H9 (cell line): Measurements from ENCODE around the gene C2CD4A. TPM values are rescaled to one million over a fixed set of nuclear protein-coding genes. Genes with fewer than 3 reads are reported as not detected.

Experiments
- DNase-seq: peaks from one replicate; pipeline ENCODE4 v3.0.0-alpha.2; 2017
- H2AFZ ChIP-seq: one replicate; pipeline ENCODE4 v1.6.1; 2013; ENCODE audit warnings: mild to moderate bottlenecking, low read length, control low read depth, moderate library complexity
- H2AK5ac ChIP-seq: 2 replicates; pipeline ENCODE4 v1.6.1; 2013; ENCODE audit warnings: low read length, control low read depth, mixed read lengths; ENCODE audit not compliant: insufficient read length
- H2BK120ac ChIP-seq: one replicate; pipeline ENCODE4 v1.6.1; 2013; ENCODE audit warnings: low read depth, mild to moderate bottlenecking, low read length, control low read depth, inconsistent platforms; ENCODE audit not compliant: poor library complexity, severe bottlenecking
- H2BK12ac ChIP-seq: 2 replicates; pipeline ENCODE4 v1.6.1; 2013; ENCODE audit warnings: low read length, control low read depth, mixed read lengths, low read depth; ENCODE audit not compliant: insufficient read length
- H2BK15ac ChIP-seq: 2 replicates; pipeline ENCODE4 v1.6.1; 2013; ENCODE audit warnings: low read depth, low read length, control low read depth
- H2BK20ac ChIP-seq: one replicate; pipeline ENCODE4 v1.6.1; 2013; ENCODE audit warnings: low read depth, mild to moderate bottlenecking, low read length, control low read depth, inconsistent platforms; ENCODE audit not compliant: poor library complexity, severe bottlenecking
- H2BK5ac ChIP-seq: 2 replicates; pipeline ENCODE4 v1.6.1; 2013; ENCODE audit warnings: low read length, control low read depth, mixed read lengths; ENCODE audit not compliant: insufficient read length
- H3K14ac ChIP-seq: 2 replicates; pipeline ENCODE4 v1.6.1; 2013; ENCODE audit warnings: low read length, control low read depth; ENCODE audit not compliant: insufficient read depth
- H3K18ac ChIP-seq: 2 replicates; pipeline ENCODE4 v1.6.1; 2013; ENCODE audit warnings: low read depth, mild to moderate bottlenecking, mixed read lengths, low read length, control low read depth; ENCODE audit not compliant: insufficient read length
- H3K23ac ChIP-seq: 2 replicates; pipeline ENCODE4 v1.6.1; 2013; ENCODE audit warnings: low read length, control low read depth, mixed read lengths, low read depth; ENCODE audit not compliant: insufficient read length
- H3K23me2 ChIP-seq: 2 replicates; pipeline ENCODE4 v1.6.1; 2013; ENCODE audit warnings: low read depth, mild to moderate bottlenecking, mixed read lengths, low read length, control low read depth; ENCODE audit not compliant: insufficient read length, poor library complexity, severe bottlenecking
- H3K27ac ChIP-seq: 2 replicates; pipeline ENCODE4 v1.5.1; 2013; ENCODE audit warnings: low read length, control low read depth, mixed read lengths, low read depth; ENCODE audit not compliant: insufficient read length
- H3K27me3 ChIP-seq: 2 replicates; pipeline ENCODE4 v1.6.1; 2013; ENCODE audit warnings: low read length, control low read depth, inconsistent platforms; ENCODE audit not compliant: insufficient read depth
- H3K4ac ChIP-seq: 2 replicates; pipeline ENCODE4 v1.6.1; 2013; ENCODE audit warnings: low read depth, mild to moderate bottlenecking, control low read depth, inconsistent platforms, low read length, moderate library complexity
- H3K4me1 ChIP-seq: 2 replicates; pipeline ENCODE4 v1.6.1; 2013; ENCODE audit warnings: low read length, control low read depth, inconsistent platforms; ENCODE audit not compliant: insufficient read depth
- H3K4me2 ChIP-seq: 2 replicates; pipeline ENCODE4 v1.6.1; 2013; ENCODE audit warnings: low read length, control low read depth, mixed read lengths; ENCODE audit not compliant: insufficient read length, insufficient read depth
- H3K56ac ChIP-seq: 2 replicates; pipeline ENCODE4 v1.6.1; 2013; ENCODE audit warnings: low read depth, mild to moderate bottlenecking, mixed read lengths, low read length, control low read depth; ENCODE audit not compliant: insufficient read length
- H3K79me1 ChIP-seq: 2 replicates; pipeline ENCODE4 v1.6.1; 2013; ENCODE audit warnings: low read depth, mild to moderate bottlenecking, moderate library complexity, low read length, control low read depth, inconsistent platforms; ENCODE audit not compliant: insufficient read depth, poor library complexity, severe bottlenecking
- H3K79me2 ChIP-seq: 2 replicates; pipeline ENCODE4 v1.6.1; 2013; ENCODE audit warnings: low read length, control low read depth, inconsistent platforms; ENCODE audit not compliant: insufficient read depth
- H3K9ac ChIP-seq: 2 replicates; pipeline ENCODE4 v1.6.1; 2013; ENCODE audit warnings: low read length, control low read depth, mixed read lengths; ENCODE audit not compliant: insufficient read length; ENCODE audit errors: extremely low read depth
- H3K9me3 ChIP-seq: one replicate; pipeline ENCODE4 v1.6.1; 2013; ENCODE audit warnings: low read depth, low read length, inconsistent platforms; ENCODE audit not compliant: control insufficient read depth
- H3T11ph ChIP-seq: one replicate; pipeline ENCODE4 v1.6.1; 2013; ENCODE audit warnings: mild to moderate bottlenecking, low read length, control low read depth, inconsistent platforms
- H4K20me1 ChIP-seq: one replicate; pipeline ENCODE4 v1.6.1; 2013; ENCODE audit not compliant: control insufficient read depth, insufficient read length, insufficient read depth
- H4K5ac ChIP-seq: 2 replicates; pipeline ENCODE4 v1.6.1; 2013; ENCODE audit warnings: low read depth, mild to moderate bottlenecking, mixed read lengths, low read length, control low read depth; ENCODE audit not compliant: insufficient read length
- H4K8ac ChIP-seq: replicated peaks from 2 replicates; pipeline ENCODE4 v1.6.1; 2013; ENCODE audit warnings: low read length, control low read depth, mixed read lengths, low read depth; ENCODE audit not compliant: insufficient read length
- H4K91ac ChIP-seq: 2 replicates; pipeline ENCODE4 v1.6.1; 2013; ENCODE audit warnings: low read depth, mild to moderate bottlenecking, moderate library complexity, mixed read lengths, low read length, control low read depth; ENCODE audit not compliant: insufficient read length
- H3K27ac Mint-ChIP-seq, 3 experiments: 2 replicates in 2 of 3; 3 replicates in 1 of 3; pipeline ENCODE4 v1.8.0; 2020 to 2021; ENCODE audit warnings: mixed read lengths in 3 of 3, mild to moderate bottlenecking in 1 of 3, moderate library complexity in 1 of 3
- H3K27me3 Mint-ChIP-seq: 2 replicates; pipeline ENCODE4 v1.8.0; 2021; ENCODE audit warnings: low read depth, mild to moderate bottlenecking, moderate library complexity, mixed read lengths
- H3K36me3 Mint-ChIP-seq, 3 experiments: 2 replicates in 2 of 3; 3 replicates in 1 of 3; pipeline ENCODE4 v1.8.0; 2020 to 2021; ENCODE audit warnings: low read depth in 3 of 3, mixed read lengths in 3 of 3; ENCODE audit not compliant: insufficient read depth in 1 of 3
- H3K4me1 Mint-ChIP-seq, 2 experiments: 2 replicates each; pipeline ENCODE4 v1.8.0; 2020; ENCODE audit warnings: mixed read lengths in 2 of 2
- H3K4me3 Mint-ChIP-seq, 2 experiments: 2 replicates in 1 of 2; 3 replicates in 1 of 2; pipeline ENCODE4 v1.8.0; 2020 to 2021; ENCODE audit warnings: mild to moderate bottlenecking in 2 of 2, mixed read lengths in 2 of 2, moderate library complexity in 1 of 2
- H3K9me3 Mint-ChIP-seq, 2 experiments: 2 replicates in 1 of 2; 3 replicates in 1 of 2; pipeline ENCODE4 v1.8.0; 2020; ENCODE audit warnings: mild to moderate bottlenecking in 2 of 2, mixed read lengths in 2 of 2, moderate library complexity in 1 of 2
- WGBS: extraction: QIAGEN DNeasy Blood & Tissue Kit; methylation state at CpG from one replicate; pipeline ENCODE4 v1.1.7; 2013; ENCODE audit warnings: missing lambda C conversion rate, low lambda C conversion rate, mixed read lengths; ENCODE audit not compliant: insufficient read length; ENCODE audit errors: extremely low coverage; 5-methylcytosine and 5-hydroxymethylcytosine counted together
- total RNA-seq: library from RNA; stranded (reverse); gene quantifications from 2 replicates; pipeline ENCODE4 v1.2.1, GENCODE V29; 2021
- TF ChIP-seq, protein P1 (sequence below): fragments of 200-600 bp; sonication (generic); conservative IDR thresholded peaks from 3 replicates; pipeline ENCODE4 v1.8.0; 2021; ENCODE audit warnings: antibody characterized with exemption, mild to moderate bottlenecking

The C2CD4A gene
- total RNA-seq, 1 experiment from 2014 or later, result not detected

DNA sequence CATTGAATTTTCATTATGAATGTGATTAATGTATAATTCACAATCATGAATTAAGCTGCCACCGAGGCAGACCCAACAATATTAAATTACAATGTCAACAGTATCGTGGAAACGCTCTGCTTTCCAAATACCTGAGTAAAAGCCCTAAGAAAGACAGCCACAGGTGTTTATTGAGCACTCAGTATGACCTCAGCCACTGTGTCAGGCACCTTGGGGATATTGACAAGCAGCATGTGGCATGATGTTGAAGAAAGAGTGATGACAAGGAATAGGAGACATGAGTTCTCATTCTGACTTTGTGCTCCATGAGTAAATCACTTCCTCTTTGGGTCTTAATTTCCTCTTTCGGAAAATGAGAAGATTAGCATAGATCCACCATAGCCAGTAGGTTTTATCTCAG lies 12.8 kb downstream of the C2CD4A start:
- no peak overlapping the region for H3K4me3 Mint-ChIP-seq
- no peaks in the 10 kb centered on the region for H3K79me2 ChIP-seq
- H2BK120ac ChIP-seq, result no peak overlapping the region
- peaks cover 0 to 12% of the 10 kb centered on the region in 2 experiments for H3K4me1 Mint-ChIP-seq
- TF ChIP-seq, protein P1, sequence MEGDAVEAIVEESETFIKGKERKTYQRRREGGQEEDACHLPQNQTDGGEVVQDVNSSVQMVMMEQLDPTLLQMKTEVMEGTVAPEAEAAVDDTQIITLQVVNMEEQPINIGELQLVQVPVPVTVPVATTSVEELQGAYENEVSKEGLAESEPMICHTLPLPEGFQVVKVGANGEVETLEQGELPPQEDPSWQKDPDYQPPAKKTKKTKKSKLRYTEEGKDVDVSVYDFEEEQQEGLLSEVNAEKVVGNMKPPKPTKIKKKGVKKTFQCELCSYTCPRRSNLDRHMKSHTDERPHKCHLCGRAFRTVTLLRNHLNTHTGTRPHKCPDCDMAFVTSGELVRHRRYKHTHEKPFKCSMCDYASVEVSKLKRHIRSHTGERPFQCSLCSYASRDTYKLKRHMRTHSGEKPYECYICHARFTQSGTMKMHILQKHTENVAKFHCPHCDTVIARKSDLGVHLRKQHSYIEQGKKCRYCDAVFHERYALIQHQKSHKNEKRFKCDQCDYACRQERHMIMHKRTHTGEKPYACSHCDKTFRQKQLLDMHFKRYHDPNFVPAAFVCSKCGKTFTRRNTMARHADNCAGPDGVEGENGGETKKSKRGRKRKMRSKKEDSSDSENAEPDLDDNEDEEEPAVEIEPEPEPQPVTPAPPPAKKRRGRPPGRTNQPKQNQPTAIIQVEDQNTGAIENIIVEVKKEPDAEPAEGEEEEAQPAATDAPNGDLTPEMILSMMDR, result no peak
- H3K9ac ChIP-seq, result no peak overlapping the region
- no peak overlapping the region for H3K56ac ChIP-seq
- no peaks in the 10 kb centered on the region for H3K9me3 ChIP-seq
- peaks cover 7 to 10% of the 10 kb centered on the region in 2 experiments for H3K9me3 Mint-ChIP-seq
- no peak overlapping the region for H4K91ac ChIP-seq
- no peak overlapping the region for H2BK5ac ChIP-seq
- H3K18ac ChIP-seq, result no peak overlapping the region
- no peak overlapping the region for H2BK15ac ChIP-seq
- no peaks in the 10 kb centered on the region; the same call in 1 of the 2 replicates for H3K27me3 Mint-ChIP-seq
- no peak overlapping the region for H3K4ac ChIP-seq
- no peaks in the 10 kb centered on the region for H4K20me1 ChIP-seq
- no peak overlapping the region for H2AFZ ChIP-seq
- H2AK5ac ChIP-seq, result no peak overlapping the region
- no peak overlapping the region for H3K4me2 ChIP-seq
- H3K23me2 ChIP-seq, result no peaks in the 10 kb centered on the region
- H3K79me1 ChIP-seq, result no peaks in the 10 kb centered on the region
- no peak for DNase-seq
- no CpG with 5 or more reads among the region's 4 CpGs for WGBS
- no peaks in the 10 kb centered on the region for H3K27me3 ChIP-seq
- H3K27ac Mint-ChIP-seq, result no peak overlapping the region
- H3K4me1 ChIP-seq, result no peaks in the 10 kb centered on the region
- H4K5ac ChIP-seq, result no peak overlapping the region
- no peak overlapping the region for H2BK12ac ChIP-seq
- peaks cover 4 to 7% (median 5%) of the 10 kb centered on the region in 3 experiments; a peak in 5 of 7 replicates for H3K36me3 Mint-ChIP-seq
- H3K14ac ChIP-seq, result no peak overlapping the region
- no peak overlapping the region for H3K27ac ChIP-seq
- no peak overlapping the region for H3K23ac ChIP-seq
- H2BK20ac ChIP-seq, result no peak overlapping the region
- no peak overlapping the region for H3T11ph ChIP-seq
- H4K8ac ChIP-seq, result no peak overlapping the region
